DMS79 treated with DMSO at 0.1 percent for 48 hours (cell line): ENCODE measurements around the gene IL12A.
A peak's percentile ranks its signal among the peaks of the same experiment; 100 is the strongest.

Experiments
- DNase-seq: peaks from one replicate; lab custom pipeline; 2025; lab: John Stamatoyannopoulos, UW

The IL12A gene

GRCh38 chr3:159988617-159989271 is at the start of gene IL12A:
IL12A (plus strand) TSS chr3:159988835.
- peak; percentile 50 for DNase-seq

DNA sequence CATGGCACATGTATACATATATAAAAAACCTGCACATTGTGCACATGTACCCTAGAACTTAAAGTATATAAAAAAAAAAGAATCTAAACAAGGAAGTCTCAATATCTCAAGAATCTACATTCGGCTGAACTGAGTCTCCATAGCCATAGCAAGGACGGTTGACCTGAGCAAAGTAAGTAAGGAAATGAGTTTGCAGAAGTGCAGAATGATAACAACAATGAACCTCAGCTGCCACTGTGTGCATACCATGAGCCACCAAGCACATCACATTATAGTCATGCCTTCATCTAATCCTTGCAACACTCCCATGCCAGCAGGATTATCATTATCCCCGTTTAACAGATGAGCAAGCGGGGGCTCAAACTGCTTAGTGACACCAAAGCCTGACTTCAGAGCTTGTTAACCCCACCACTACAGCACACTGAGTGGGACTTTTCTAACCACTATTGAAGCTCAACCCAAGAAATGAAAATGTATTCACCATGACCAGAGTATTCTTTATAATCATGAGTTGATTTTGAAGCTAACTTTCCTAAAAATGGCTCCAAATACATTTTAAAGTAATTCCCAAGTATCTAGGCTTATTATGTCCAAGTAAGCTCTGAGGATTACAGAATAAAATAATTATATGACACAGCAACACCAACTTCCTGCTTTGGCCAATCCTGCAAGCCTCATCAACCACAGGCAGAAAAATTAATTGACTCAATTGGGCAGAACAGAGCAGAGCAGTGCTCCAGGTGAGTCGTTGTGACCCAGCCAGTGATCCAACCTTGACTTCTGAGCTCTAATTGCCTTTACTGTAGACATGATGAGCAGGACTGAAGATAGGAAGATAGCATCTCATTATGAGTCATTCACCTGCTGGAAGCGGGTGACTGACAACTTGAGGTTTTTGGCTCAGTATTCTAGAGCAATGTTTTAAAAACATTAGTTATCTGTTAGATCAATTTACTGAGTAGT is 47.3 kb upstream of the IL12A start:
- no peak for DNase-seq

DNA sequence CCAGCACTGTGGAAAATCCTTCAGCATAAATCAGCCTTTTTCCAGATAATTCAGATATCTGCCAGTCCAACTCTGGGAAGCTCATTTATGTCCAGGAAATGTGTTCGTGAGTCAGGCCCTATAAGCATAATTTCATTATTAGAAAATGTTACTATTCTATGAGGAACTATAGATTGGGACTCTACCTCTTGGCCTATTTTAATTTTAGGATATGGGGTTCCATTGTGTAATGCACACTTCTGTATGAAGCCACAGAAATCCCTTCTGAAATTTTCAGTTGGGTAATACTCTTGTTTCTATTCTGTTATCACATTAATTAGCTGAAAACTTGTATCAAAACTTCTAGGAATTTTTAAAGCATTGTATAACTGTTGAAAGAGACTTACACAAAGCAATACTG is 43.9 kb upstream of the IL12A start:
- no peak for DNase-seq

DNA sequence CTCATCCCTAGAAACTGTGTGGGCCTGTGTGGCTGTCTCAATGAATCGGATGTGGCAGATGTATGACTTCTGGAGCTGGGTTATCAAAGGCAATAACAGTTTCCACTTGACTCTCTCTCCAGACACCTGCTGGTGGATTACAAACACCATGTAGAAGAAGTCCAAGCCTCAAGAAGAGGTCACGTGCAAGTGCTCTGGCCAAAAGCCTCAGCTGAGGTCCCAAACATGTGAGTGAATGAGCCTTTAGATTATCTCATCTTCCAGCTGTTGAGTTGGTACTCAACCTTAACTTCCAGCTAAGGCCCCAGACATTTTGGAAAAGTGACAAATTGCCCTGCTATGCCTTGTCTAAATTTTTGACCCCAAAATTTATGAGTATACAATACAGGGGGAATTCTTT is 42.7 kb upstream of the IL12A start:
- DNase-seq, result no peak

- no peak for DNase-seq
Observed at GRCh38 chr3:159947220-159947619, 41.4 kb upstream of the IL12A start.

DNA sequence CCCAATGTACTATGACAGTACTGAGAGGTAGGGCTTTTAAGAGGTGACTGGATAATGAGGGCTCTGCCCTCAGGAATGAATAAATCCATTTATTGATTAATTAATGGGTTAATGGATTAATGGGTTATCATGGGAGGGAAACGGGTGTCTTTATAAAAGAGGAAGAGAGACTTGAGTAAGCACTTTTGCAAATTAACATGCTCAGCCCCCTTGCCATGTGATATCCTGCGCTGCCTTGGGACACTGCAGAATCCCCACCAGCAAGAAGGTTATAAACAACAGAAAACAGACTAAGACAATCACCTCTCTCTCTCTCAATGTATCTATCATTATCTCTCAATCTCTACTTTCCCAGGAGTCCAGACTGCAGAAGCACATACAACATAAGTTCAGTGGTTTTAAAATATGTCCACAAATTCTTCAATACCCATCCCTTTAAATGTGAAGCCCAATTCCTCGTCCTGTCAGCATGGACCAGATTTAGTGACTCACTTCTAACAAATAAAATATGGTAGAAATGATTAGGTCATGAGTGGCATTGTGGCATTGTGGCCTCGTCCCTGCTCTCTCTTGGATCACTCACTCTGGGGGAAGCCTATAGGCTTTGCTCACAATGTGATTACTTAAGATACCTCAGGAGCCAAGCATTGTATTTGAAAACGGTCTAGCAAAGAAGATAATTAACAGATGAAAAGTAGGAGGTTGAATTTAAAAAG is 40.0 kb upstream of the IL12A start:
- no peak for DNase-seq

DNA sequence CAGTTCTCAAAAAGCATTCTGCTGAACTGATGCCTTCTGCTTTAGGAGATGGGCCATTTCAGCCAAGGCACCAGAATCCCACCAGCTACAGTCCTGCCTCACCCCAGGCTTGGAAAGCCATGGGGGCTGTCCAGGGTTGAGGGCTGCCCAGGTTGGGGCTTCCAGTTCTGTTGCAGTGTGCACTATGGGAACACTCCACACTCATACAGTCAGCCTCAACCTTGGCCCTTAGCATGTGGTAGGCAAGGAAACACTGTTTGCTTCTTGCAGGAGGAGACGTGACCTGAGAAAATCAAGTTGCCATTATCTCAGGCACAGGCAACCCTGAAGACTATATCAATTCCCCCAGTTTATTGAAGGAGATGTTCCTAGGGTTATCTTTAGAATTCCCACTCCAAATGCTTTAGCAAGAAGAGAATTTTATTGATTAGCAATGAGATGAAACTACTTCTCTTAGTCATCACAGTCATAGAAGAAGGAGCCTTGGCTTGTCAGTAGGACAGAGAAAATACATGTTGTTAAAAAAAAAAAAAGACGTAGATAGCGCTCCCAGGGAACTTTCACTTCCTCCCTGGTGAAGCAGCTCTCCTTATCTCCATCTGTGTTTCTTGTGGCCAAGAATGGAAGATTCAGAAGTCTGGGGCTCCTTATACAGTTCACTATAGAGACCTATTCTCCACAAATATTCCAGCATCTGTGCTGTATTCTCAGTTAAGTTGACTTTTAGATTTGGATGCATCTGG is 38.3 kb upstream of the IL12A start:
- no peak for DNase-seq

GRCh38 chr3:159951540-159951939 is 37.1 kb upstream of the IL12A start:
- no peak for DNase-seq

DNA sequence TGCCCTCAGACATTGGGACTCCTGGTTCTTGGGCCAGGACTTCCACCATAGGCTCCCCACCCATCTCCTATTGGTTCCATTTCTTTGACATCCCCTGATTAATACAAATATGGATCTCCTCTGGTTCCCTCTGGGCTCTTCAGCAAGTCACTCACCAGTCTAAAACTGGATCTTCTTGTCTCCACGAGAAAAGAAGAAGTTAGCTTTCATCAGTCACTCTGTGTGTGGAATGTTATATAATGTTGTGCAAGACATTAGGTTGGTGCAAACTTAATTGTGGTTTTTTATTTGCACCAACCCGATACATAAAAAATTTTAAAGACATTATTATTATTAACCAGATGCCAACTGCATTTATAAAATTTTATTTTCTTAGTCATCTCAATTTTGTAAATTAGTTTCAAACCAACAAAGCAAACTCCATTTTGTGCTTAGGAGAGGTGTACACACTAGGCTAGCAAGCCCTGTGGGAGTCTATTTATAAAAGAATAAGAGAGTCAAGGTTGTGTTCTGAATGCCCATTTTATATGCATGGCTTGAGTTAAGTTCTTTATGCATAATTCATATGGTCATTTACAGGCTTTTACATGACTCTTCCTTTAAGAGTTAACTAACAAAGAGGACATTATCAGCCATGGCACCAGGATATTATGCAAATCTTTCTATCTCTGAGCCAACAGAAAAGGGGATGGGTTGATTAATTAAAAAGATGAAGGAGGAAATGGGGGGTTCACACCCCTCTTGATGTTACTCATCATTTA is 35.1 kb upstream of the IL12A start:
- DNase-seq, result no peak

DNA sequence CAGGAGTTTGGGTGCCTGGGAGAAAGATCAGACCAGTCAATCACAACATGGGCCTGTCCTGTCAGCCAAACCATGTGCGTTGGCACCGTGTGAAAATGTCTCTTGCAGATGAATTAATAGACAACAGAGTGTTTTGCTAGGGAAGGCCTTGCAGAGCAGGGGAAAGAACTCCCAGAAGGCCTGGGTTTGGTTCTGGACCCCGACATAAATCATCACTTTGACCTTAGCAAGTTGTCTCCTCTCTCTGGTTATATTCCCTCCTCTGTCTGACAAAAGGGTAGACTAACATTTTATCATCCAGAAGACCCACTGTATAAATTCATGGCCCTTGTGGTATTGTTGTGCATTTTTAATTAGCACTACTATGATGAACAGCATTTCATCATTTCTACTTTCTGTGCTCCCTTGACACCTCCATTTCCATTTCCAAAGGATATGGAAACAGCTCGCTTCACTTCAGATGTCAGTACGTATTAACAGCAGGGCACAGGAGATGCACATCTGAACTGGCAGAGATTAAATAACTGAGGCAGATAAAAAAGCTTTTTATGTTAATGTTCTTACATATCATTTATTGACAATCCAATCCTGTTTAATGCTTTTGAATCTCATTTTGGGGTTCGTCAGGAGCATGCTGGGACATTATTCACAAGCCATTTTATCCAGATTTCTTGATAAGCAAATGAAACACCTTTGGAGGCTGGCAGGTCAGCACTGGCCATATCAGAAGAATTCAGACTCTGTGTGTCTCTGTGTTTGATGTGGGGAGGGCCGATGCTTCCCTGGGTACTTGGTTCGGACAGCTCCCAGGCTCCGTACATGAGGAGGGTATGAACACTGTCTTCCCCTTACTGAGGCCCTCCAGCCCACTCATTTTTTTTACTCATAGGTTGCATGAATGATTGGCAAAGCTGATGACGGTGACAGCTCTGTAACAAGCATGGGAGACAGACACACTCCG is 28.2 kb upstream of the IL12A start:
- DNase-seq, result no peak

DNA sequence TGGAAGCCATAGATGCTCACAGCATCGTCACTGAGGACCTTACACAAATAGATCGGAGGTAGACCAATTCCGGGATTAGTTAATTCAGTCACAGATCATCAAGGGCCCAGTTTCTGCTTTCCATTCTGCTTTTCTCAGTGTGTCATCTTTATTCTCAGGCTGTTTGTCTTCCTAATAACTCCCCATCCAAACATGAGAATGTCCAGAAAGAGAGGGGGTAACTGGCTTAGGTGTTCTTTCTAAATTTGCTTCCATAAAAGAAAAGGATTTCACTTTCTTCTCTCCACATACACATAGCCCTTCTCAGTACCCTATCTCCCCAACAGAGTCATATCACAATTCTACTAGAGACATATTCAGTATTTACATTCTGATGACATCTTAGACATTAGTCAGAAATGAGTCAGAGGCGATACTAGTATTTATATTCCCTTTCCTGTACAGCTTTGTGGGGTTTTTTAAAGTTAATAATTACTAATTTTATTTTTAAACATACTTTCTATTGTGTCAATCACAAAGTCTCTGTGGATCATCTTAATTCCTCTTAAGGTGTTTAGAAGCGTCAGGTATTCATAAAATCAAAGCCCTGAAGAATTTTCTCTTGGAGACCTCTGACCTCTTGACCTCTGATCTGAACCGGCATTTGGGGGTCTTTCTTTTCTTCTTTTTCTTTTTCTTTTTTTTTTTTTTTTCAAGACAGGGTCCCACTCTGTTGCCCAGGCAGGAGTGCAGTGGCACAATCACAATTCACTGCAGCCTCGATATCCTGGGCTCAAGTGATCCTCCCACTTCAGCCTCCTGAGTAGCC is 24.3 kb upstream of the IL12A start:
- DNase-seq, result no peak

GRCh38 chr3:159971311-159971710 is 17.3 kb upstream of the IL12A start:
- DNase-seq, result no peak

DNA sequence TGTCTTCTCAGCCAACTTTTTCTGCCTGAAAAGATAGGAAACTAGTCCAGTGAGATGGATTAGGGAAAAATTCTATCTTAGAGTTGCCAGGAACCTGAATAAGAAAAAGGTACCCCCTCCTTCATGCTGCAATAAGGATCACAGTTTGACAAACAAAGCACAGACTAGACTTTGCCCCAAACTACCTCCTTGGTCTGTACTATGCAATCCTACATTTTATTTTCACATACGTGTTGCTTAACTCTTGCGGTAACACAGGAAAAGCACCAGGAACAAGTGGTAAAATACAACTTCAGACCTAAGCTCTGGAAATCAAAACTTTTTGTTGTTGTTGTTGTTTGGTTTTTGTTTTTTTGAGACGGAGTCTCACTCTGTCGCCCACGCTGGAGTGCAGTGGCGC is 11.3 kb upstream of the IL12A start:
- no peak for DNase-seq

DNA sequence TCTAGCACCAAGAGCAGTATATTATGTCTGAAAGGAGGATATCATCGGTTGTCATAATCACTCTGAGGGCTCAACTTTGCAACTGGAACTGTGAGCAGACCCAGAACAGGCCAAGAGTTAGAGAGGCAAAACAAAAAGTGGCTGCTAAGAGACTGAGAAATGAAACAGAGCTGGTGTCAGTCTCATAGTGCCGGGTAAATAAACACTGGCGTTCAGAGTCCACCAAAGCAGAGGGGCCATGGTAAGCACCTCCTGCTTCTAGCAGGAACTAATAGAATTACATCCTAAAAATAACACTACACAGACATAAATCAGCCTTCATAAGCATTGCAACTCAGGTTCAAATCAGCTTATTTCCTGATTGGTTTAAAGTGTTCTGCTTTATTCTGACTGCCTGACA is 10.3 kb upstream of the IL12A start:
- no peak for DNase-seq

DNA sequence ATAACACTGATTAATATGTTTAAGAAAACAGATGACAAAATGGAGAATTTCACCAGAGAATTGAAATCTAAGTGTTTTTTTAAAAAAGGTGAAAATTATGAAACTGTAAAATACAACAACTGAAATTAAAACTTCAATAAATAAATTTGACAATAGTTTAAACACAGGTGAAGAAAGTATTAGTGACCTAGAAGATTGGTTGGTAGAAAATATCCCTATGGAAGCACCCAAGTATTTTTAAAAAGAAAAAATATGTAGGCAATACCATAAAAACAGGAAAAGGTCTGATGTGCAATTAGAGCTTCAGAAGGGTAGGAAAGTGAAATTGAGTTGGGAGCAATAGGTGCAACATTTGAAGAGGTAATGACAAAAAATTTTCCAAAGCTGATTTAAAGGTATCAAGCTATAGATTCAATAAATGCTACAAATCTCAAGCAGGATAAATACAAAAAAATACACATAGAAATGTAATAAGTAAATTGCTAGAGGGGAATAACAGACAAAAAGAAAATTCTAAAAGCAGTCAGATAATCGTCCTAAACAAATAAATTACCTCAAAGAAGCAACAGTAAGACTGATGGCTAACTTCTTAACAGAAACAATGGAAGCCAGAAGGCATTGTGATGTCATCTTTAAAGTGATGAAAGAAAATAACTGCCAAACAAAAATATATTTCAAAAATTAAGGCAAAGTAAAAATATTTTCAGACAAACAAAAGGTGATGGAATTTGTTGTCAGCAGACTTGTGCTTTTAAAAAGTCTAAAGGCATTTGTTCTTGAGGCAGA is 9.5 kb upstream of the IL12A start:
- no peak for DNase-seq

GRCh38 chr3:159982442-159982974 is 6.1 kb upstream of the IL12A start:
- DNase-seq, result no peak

- no peak for DNase-seq
Observed at GRCh38 chr3:159987291-159987711, 1.3 kb upstream of the IL12A start.
